ENCODE measurements around the gene OSBPL8.

Gene OSBPL8

DNA sequence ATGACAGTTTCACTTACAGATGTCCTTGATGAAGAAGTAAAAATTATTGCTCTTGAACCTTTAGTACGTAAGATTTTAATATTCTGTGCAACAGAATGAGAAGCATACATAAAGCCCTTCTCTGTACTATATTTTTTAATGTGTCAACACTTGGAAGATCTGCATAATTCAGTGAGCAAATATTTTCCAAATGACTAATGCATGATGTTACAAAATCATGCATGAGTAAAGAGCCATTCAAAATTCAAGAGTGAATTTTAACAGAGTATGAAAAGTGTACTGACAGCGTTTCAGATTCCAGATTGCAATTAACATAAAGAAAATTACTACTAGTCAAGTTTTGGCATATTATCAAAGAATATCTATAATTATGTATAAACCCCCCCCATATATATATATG is 110.0 kb downstream of the OSBPL8 start:
- Mint-ChIP-seq H3K9me3 (peaks cover 4% of the 10 kb centered on the region), H3K4me1 (no peaks in the 10 kb centered on the region), H3K36me3 (ENCODE audit: low read depth) (peaks cover 39% of the 10 kb centered on the region), H3K27ac (no peak overlapping the region), H3K4me3 (no peak overlapping the region), H3K27me3 (ENCODE audit: low read depth) (no peaks in the 10 kb centered on the region)
- TF ChIP-seq, protein P1, sequence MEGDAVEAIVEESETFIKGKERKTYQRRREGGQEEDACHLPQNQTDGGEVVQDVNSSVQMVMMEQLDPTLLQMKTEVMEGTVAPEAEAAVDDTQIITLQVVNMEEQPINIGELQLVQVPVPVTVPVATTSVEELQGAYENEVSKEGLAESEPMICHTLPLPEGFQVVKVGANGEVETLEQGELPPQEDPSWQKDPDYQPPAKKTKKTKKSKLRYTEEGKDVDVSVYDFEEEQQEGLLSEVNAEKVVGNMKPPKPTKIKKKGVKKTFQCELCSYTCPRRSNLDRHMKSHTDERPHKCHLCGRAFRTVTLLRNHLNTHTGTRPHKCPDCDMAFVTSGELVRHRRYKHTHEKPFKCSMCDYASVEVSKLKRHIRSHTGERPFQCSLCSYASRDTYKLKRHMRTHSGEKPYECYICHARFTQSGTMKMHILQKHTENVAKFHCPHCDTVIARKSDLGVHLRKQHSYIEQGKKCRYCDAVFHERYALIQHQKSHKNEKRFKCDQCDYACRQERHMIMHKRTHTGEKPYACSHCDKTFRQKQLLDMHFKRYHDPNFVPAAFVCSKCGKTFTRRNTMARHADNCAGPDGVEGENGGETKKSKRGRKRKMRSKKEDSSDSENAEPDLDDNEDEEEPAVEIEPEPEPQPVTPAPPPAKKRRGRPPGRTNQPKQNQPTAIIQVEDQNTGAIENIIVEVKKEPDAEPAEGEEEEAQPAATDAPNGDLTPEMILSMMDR (IDR thresholded peaks at IDR 0.05; ENCODE audit: unreplicated experiment in 3 of 3), result no peak

DNA sequence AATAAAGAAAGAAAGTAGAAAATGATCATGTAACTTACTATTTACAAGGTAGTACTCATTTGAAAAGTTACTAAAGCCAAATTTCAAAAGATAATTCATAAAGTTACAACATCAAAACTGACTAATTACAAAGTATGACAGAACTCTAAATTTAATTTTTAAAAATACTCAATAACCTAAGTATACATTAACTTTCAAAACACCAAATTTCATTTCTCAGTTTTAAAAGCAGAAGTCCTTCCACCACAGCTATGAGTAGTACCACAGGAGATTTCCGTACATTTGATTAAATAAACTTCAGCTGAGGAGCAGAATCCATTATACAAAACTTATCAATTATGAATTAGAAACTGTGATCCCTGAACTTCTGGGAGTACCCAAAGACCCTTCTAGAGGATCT is 110.6 kb downstream of the OSBPL8 start:
- Mint-ChIP-seq H3K27ac (no peak overlapping the region), H3K4me3 (no peak overlapping the region), H3K27me3 (ENCODE audit: low read depth) (no peaks in the 10 kb centered on the region), H3K9me3 (peaks cover 4% of the 10 kb centered on the region), H3K36me3 (ENCODE audit: low read depth) (peaks cover 39% of the 10 kb centered on the region), H3K4me1 (no peaks in the 10 kb centered on the region)
- TF ChIP-seq, protein P1 (IDR thresholded peaks at IDR 0.05; ENCODE audit: unreplicated experiment in 3 of 3), result no peak

DNA sequence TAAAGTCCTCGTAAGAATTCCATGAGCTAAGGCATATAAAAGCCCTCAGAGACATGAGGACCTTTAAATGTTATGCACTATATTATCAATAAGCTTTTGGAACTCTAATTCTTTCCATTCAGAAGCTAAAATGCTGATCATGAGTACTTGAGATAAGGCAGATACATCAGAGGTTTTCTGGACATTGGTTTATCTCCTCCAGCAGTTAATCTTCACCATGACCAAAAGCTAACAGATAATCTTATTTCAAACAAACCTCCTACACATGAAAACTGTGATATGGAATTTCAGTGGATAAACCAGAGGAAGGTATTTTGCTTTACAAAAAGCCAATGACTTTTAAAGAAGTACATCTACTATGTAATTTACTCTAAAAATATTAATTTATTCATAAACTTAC is 113.5 kb downstream of the OSBPL8 start:
- Mint-ChIP-seq H3K9me3 (peaks cover 4% of the 10 kb centered on the region), H3K27ac (no peak overlapping the region), H3K4me1 (peaks cover 1% of the 10 kb centered on the region), H3K27me3 (ENCODE audit: low read depth) (no peaks in the 10 kb centered on the region), H3K36me3 (ENCODE audit: low read depth) (peaks cover 25% of the 10 kb centered on the region), H3K4me3 (no peak overlapping the region)
- TF ChIP-seq, protein P1 (IDR thresholded peaks at IDR 0.05; ENCODE audit: unreplicated experiment in 3 of 3), result no peak

DNA sequence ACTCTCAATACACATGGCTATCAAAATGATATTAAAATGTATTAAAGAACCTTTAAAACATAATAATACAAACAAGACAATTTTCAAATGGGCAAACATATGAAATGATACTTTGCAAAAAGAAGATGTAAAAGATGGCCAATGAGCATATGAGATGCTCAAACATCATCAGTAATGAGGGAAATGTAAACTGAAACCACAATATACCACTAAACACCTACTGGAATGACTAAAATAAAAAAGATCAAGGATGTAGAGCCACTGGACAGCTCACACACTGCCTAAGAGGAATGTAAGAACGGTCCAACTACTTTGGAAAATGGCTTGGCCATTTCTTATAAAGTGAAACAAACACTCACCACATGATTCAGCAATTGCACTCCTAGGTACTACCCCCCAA is 114.1 kb downstream of the OSBPL8 start:
- no peak overlapping the region for H3K27ac Mint-ChIP-seq
- H3K36me3 Mint-ChIP-seq (ENCODE audit: low read depth), result peaks cover 21% of the 10 kb centered on the region
- no peak overlapping the region for H3K4me3 Mint-ChIP-seq
- TF ChIP-seq, protein P1 (IDR thresholded peaks at IDR 0.05; ENCODE audit: unreplicated experiment in 3 of 3), result no peak
- peaks cover 7% of the 10 kb centered on the region for H3K4me1 Mint-ChIP-seq
- no peaks in the 10 kb centered on the region for H3K27me3 Mint-ChIP-seq (ENCODE audit: low read depth)
- H3K9me3 Mint-ChIP-seq, result peaks cover 2% of the 10 kb centered on the region

DNA sequence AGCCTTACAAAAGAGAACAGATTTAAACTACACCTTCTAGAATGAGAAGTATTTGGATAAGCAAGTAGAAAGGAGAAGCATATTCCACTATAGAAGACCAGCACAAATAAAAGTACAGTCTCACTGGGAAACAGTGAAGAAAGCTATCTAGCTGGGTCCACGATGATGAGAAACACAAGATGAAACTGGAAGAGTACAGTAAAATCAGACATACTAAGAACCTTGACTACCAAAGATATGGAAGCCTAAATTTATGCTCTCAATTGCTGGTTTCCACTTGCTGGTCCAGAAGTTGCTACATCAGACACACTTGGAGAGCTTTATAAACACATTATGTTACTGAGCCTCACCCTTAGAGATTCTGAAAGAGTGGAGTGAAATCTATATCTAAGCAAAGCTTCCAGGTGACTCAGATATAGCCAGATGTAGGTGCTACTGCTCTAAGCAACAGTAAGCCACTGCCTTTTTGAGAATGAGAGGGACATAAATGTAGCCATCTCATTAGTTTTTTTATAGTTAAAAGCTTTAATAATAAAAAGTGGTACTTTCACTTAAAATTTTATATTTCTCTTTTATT is 115.1 kb downstream of the OSBPL8 start:
- no peaks in the 10 kb centered on the region for H3K27me3 Mint-ChIP-seq (ENCODE audit: low read depth)
- H3K27ac Mint-ChIP-seq, result no peak overlapping the region
- no peaks in the 10 kb centered on the region for H3K9me3 Mint-ChIP-seq
- H3K4me1 Mint-ChIP-seq, result peaks cover 8% of the 10 kb centered on the region
- no peak overlapping the region for H3K4me3 Mint-ChIP-seq
- TF ChIP-seq, protein P1 (IDR thresholded peaks at IDR 0.05; ENCODE audit: unreplicated experiment in 3 of 3), result no peak
- H3K36me3 Mint-ChIP-seq (ENCODE audit: low read depth), result peaks cover 13% of the 10 kb centered on the region

DNA sequence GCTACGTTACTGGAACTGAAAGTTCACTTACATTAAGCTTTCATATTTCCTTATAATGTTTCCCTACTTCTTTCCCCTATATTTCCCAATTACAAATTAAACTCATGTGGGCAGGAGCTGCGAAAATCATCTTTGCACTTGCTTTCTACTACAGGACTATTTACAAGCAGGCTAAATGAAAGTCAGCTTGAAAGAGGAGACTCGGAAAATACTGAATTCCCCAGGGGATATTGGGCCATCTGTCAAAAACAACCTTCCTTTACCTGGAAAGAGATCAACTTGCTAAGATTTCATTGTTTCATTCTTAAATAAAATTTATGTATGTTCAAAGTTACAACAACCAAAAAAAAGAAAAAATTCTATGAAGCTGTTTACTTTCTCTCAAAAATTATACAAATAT is 118.6 kb downstream of the OSBPL8 start:
- H3K27me3 Mint-ChIP-seq (ENCODE audit: low read depth), result no peaks in the 10 kb centered on the region
- H3K4me1 Mint-ChIP-seq, result peaks cover 8% of the 10 kb centered on the region
- H3K27ac Mint-ChIP-seq, result no peak overlapping the region
- peaks cover 4% of the 10 kb centered on the region for H3K9me3 Mint-ChIP-seq
- no peak overlapping the region for H3K4me3 Mint-ChIP-seq
- H3K36me3 Mint-ChIP-seq (ENCODE audit: low read depth), result peaks cover 18% of the 10 kb centered on the region
- TF ChIP-seq, protein P1 (IDR thresholded peaks at IDR 0.05; ENCODE audit: unreplicated experiment in 3 of 3), result no peak
